ENCODE results near the gene NRARP. TPM values are rescaled to one million over a fixed set of nuclear protein-coding genes. Genes with fewer than 3 reads are reported as not detected.

NRARP gene
- total RNA-seq, 1 donor from 2014 or later: 51.7 TPM

- peak; percentile 23 to 48 (median 31) for TF ChIP-seq CTCF (IDR thresholded peaks at IDR 0.05)
- H3K27me3 ChIP-seq: peaks cover 4% of the 10 kb centered on the region
- H3K27ac ChIP-seq: peak overlapping the region; percentile 41 to 50
- H3K36me3 ChIP-seq: no peaks in the 10 kb centered on the region
- H3K9me3 ChIP-seq: no peaks in the 10 kb centered on the region
- intact Hi-C loops (cut with DNase I): no loop called here
- H3K4me1 ChIP-seq: peaks cover 26 to 29% of the 10 kb centered on the region in 2 donors
- DNase-seq (ENCODE audit: low spot score in 2 of 2): no peak
- peak overlapping the region; percentile 46 to 65 for H3K4me3 ChIP-seq
These were observed 529 bp upstream of the NRARP start for GRCh38 chr9:137302449-137303150.

- Histone ChIP-seq H3K4me3 (peak overlapping the region; percentile 52 to 71), H3K36me3 (no peaks in the 10 kb centered on the region), H3K4me1 (peaks cover 26 to 29% of the 10 kb centered on the region in 2 donors), H3K27ac (no peak overlapping the region), H3K9me3 (no peaks in the 10 kb centered on the region), H3K27me3 (peaks cover 10% of the 10 kb centered on the region)
- intact Hi-C loops (cut with DNase I): no loop called here
- DNase-seq (ENCODE audit: low spot score in 2 of 2): no peak
- peak in 1 of 3 experiments; percentile 16 for TF ChIP-seq CTCF (IDR thresholded peaks at IDR 0.05)
These were observed 757 bp downstream of the NRARP start for GRCh38 chr9:137301081-137301947.

GRCh38 chr9:137300567-137301080 lies 1.4 kb downstream of the NRARP start:
- no peak for DNase-seq (ENCODE audit: low spot score in 2 of 2)

GRCh38 chr9:137299938-137300337 lies 2.1 kb downstream of the NRARP start:
- Histone ChIP-seq H3K9me3 (no peaks in the 10 kb centered on the region), H3K4me1 (peaks cover 17 to 22% of the 10 kb centered on the region in 2 donors), H3K4me3 (peak overlapping the region in 1 of 2 donors; percentile 71), H3K27me3 (peaks cover 17% of the 10 kb centered on the region), H3K27ac (no peak overlapping the region), H3K36me3 (no peaks in the 10 kb centered on the region)
- no peak for TF ChIP-seq CTCF (IDR thresholded peaks at IDR 0.05)
- intact Hi-C loops (cut with DNase I): loop anchor here (10.0 kb wide), 1 partner anchor 225 kb away; no protein-coding TSS in a partner anchor
- no peak for DNase-seq (ENCODE audit: low spot score in 2 of 2)

More at GRCh38 chr9:137300567-137301080, 1.4 kb downstream of the NRARP start:
- Histone ChIP-seq H3K27me3 (peaks cover 14% of the 10 kb centered on the region), H3K9me3 (no peaks in the 10 kb centered on the region), H3K36me3 (no peaks in the 10 kb centered on the region), H3K4me1 (peaks cover 21 to 26% of the 10 kb centered on the region in 2 donors), H3K4me3 (peak overlapping the region; percentile 52 to 71), H3K27ac (no peak overlapping the region)
- intact Hi-C loops (cut with DNase I): no loop called here
- no peak for TF ChIP-seq CTCF (IDR thresholded peaks at IDR 0.05)

GRCh38 chr9:137299203-137299565 lies 2.9 kb downstream of the NRARP start:
- Histone ChIP-seq H3K27ac (no peak overlapping the region), H3K9me3 (no peaks in the 10 kb centered on the region), H3K36me3 (no peaks in the 10 kb centered on the region), H3K4me3 (no peak overlapping the region), H3K4me1 (peaks cover 15 to 20% of the 10 kb centered on the region in 2 donors), H3K27me3 (peaks cover 21% of the 10 kb centered on the region)
- DNase-seq (ENCODE audit: low spot score in 2 of 2): no peak
- intact Hi-C loops (cut with DNase I): loop anchor here (10.0 kb wide), 1 partner anchor 226 kb away; no protein-coding TSS in a partner anchor
- TF ChIP-seq CTCF (IDR thresholded peaks at IDR 0.05): no peak

Data from ascending aorta (tissue), 2 donors.